Neuronal stem cell (in vitro differentiated cells): ENCODE measurements around the gene MIA2.

ENCODE experiments used
- DNase-seq: peaks from one replicate; pipeline ENCODE4 v3.0.0-alpha.2; 2013; ENCODE audit warnings: low spot score
- H2AFZ ChIP-seq: one replicate; pipeline ENCODE4 v1.6.1; 2013; ENCODE audit warnings: mild to moderate bottlenecking, low read length, inconsistent platforms
- H2AK5ac ChIP-seq: 2 replicates; pipeline ENCODE4 v1.6.1; 2013; ENCODE audit warnings: low read depth, mild to moderate bottlenecking, inconsistent platforms, low read length, moderate library complexity, mixed read lengths
- H2BK120ac ChIP-seq: 2 replicates; pipeline ENCODE4 v1.6.1; 2013; ENCODE audit warnings: low read depth, mild to moderate bottlenecking, inconsistent platforms, low read length, moderate library complexity, mixed read lengths
- H2BK12ac ChIP-seq: one replicate; pipeline ENCODE4 v1.6.1; 2013; ENCODE audit warnings: low read length, inconsistent platforms
- H2BK15ac ChIP-seq: 2 replicates; pipeline ENCODE4 v1.6.1; 2013; ENCODE audit warnings: mild to moderate bottlenecking, low read length, inconsistent platforms, mixed read lengths
- H2BK5ac ChIP-seq: one replicate; pipeline ENCODE4 v1.6.1; 2013; ENCODE audit warnings: inconsistent platforms, mild to moderate bottlenecking, low read length, moderate library complexity
- H3K14ac ChIP-seq: one replicate; pipeline ENCODE4 v1.6.1; 2013; ENCODE audit warnings: low read length, inconsistent platforms
- H3K18ac ChIP-seq: 2 replicates; pipeline ENCODE4 v1.6.1; 2013; ENCODE audit warnings: low read length, inconsistent platforms
- H3K23ac ChIP-seq: 2 replicates; pipeline ENCODE4 v1.6.1; 2013; ENCODE audit warnings: low read depth, mild to moderate bottlenecking, mixed read lengths, low read length, inconsistent platforms; ENCODE audit not compliant: poor library complexity
- H3K27ac ChIP-seq: replicated peaks from 3 replicates; pipeline ENCODE4 v1.5.1; 2013; ENCODE audit warnings: low read length, inconsistent platforms
- H3K27me3 ChIP-seq, 3 experiments: 2 replicates each; pipeline ENCODE4 v1.6.1; 2013; ENCODE audit warnings: low read length in 3 of 3, mild to moderate bottlenecking in 2 of 3, inconsistent platforms in 1 of 3, low read depth in 1 of 3, mixed read lengths in 1 of 3, moderate library complexity in 1 of 3; ENCODE audit not compliant: control insufficient read depth in 3 of 3, insufficient read depth in 3 of 3
- H3K36me3 ChIP-seq, 2 donors: replicated peaks in 1 of 2; 2 replicates each; pipeline ENCODE4 v1.6.1; 2013; ENCODE audit warnings: low read length in 2 of 2; ENCODE audit not compliant: control insufficient read depth in 2 of 2, insufficient read depth in 2 of 2
- H3K4ac ChIP-seq: 2 replicates; pipeline ENCODE4 v1.6.1; 2013; ENCODE audit warnings: inconsistent platforms, mild to moderate bottlenecking, low read length, moderate library complexity
- H3K4me1 ChIP-seq, 2 donors: 1 replicate in 1 of 2; 2 replicates in 1 of 2; pipeline ENCODE4 v1.6.1; 2013; ENCODE audit warnings: low read length in 2 of 2, low read depth in 1 of 2; ENCODE audit not compliant: control insufficient read depth in 2 of 2, insufficient read depth in 1 of 2
- H3K4me2 ChIP-seq: one replicate; pipeline ENCODE4 v1.6.1; 2013; ENCODE audit warnings: mild to moderate bottlenecking, low read length, inconsistent platforms; ENCODE audit not compliant: insufficient read depth, poor library complexity, severe bottlenecking
- H3K4me3 ChIP-seq, 2 donors: 2 replicates each; pipeline ENCODE4 v1.5.1; 2013; ENCODE audit warnings: low read length in 2 of 2, mild to moderate bottlenecking in 2 of 2, inconsistent platforms in 1 of 2, moderate library complexity in 1 of 2
- H3K79me1 ChIP-seq: one replicate; pipeline ENCODE4 v1.6.1; 2013; ENCODE audit warnings: low read depth, mild to moderate bottlenecking, inconsistent platforms, low read length, moderate library complexity
- H3K9ac ChIP-seq: one replicate; pipeline ENCODE4 v1.6.1; 2013; ENCODE audit warnings: mild to moderate bottlenecking, low read depth, low read length, inconsistent platforms; ENCODE audit not compliant: poor library complexity
- H3K9me3 ChIP-seq, 2 donors: replicated peaks in 1 of 2; 2 replicates each; pipeline versions ENCODE3 to v1.6.1; 2013; ENCODE audit warnings: low read length in 2 of 2, mild to moderate bottlenecking in 2 of 2, inconsistent platforms in 1 of 2, low read depth in 1 of 2, mixed read lengths in 1 of 2, moderate library complexity in 1 of 2; ENCODE audit not compliant: control insufficient read depth in 2 of 2, insufficient read depth in 1 of 2
- H4K8ac ChIP-seq: one replicate; pipeline ENCODE4 v1.6.1; 2013; ENCODE audit warnings: low read depth, mild to moderate bottlenecking, inconsistent platforms, low read length, moderate library complexity
- H4K91ac ChIP-seq: one replicate; pipeline ENCODE4 v1.6.1; 2013; ENCODE audit warnings: low read length, low read depth, mild to moderate bottlenecking, inconsistent platforms; ENCODE audit not compliant: poor library complexity
- WGBS, 2 donors: extraction: QIAGEN DNeasy Blood & Tissue Kit; methylation state at CpG; one replicate each; pipeline ENCODE4 v1.1.7; 2013; ENCODE audit warnings: missing lambda C conversion rate in 2 of 2, mixed read lengths in 1 of 2; ENCODE audit not compliant: insufficient read length in 2 of 2, insufficient replicate concordance in 1 of 2; ENCODE audit errors: extremely low coverage in 2 of 2; 5-methylcytosine and 5-hydroxymethylcytosine counted together

MIA2 gene

GRCh38 chr14:39383741-39384140 is 150.0 kb downstream of the MIA2 start:
- no peaks in the 10 kb centered on the region for H3K36me3 ChIP-seq
- no CpG with 5 or more reads among the region's 1 CpG for WGBS, 2 donors

GRCh38 chr14:39384177-39384576 is 150.5 kb downstream of the MIA2 start:
- Histone ChIP-seq H3K14ac (no peak overlapping the region), H2BK15ac (no peak overlapping the region), H2BK5ac (no peak overlapping the region), H2BK12ac (no peak overlapping the region), H3K4me3 (no peak overlapping the region), H3K23ac (no peak overlapping the region), H4K8ac (no peak overlapping the region), H3K79me1 (no peaks in the 10 kb centered on the region), H3K4me2 (no peak overlapping the region), H3K18ac (no peak overlapping the region), H2BK120ac (no peak overlapping the region), H4K91ac (no peak overlapping the region), H3K27me3 (no peaks in the 10 kb centered on the region), H3K36me3 (no peaks in the 10 kb centered on the region), H3K9ac (no peak overlapping the region), H3K9me3 (no peaks in the 10 kb centered on the region), H2AK5ac (no peak overlapping the region), H2AFZ (no peak overlapping the region), H3K4me1 (no peaks in the 10 kb centered on the region), H3K4ac (no peak overlapping the region), H3K27ac (no peak overlapping the region)
- DNase-seq: no peak
- WGBS, 2 donors: no CpG with 5 or more reads among the region's 4 CpGs

More at GRCh38 chr14:39383741-39384140, 150.0 kb downstream of the MIA2 start:
- Histone ChIP-seq H3K27ac (no peak overlapping the region), H3K79me1 (no peaks in the 10 kb centered on the region), H3K27me3 (no peaks in the 10 kb centered on the region), H2BK120ac (no peak overlapping the region), H4K91ac (no peak overlapping the region), H3K4me3 (no peak overlapping the region), H2AK5ac (no peak overlapping the region), H3K23ac (no peak overlapping the region), H3K9me3 (no peaks in the 10 kb centered on the region), H3K4ac (no peak overlapping the region), H2BK5ac (no peak overlapping the region), H2BK15ac (no peak overlapping the region), H2AFZ (no peak overlapping the region), H3K4me1 (no peaks in the 10 kb centered on the region), H2BK12ac (no peak overlapping the region), H3K4me2 (no peak overlapping the region), H3K14ac (no peak overlapping the region), H3K18ac (no peak overlapping the region), H3K9ac (no peak overlapping the region), H4K8ac (no peak overlapping the region)
- DNase-seq: no peak

- no peak overlapping the region for H3K23ac ChIP-seq
- no peak overlapping the region for H3K9ac ChIP-seq
- H2BK120ac ChIP-seq: no peak overlapping the region
- no CpG with 5 or more reads among the region's 1 CpG for WGBS, 2 donors
- no peak overlapping the region for H3K4ac ChIP-seq
- H3K18ac ChIP-seq: no peak overlapping the region
- H3K27me3 ChIP-seq: no peaks in the 10 kb centered on the region
- no peak overlapping the region for H4K8ac ChIP-seq
- no peak overlapping the region for H4K91ac ChIP-seq
- H2AK5ac ChIP-seq: no peak overlapping the region
- H2BK15ac ChIP-seq: no peak overlapping the region
- no peaks in the 10 kb centered on the region for H3K79me1 ChIP-seq
- no peak overlapping the region for H2BK5ac ChIP-seq
- no peak overlapping the region for H3K27ac ChIP-seq
- H2AFZ ChIP-seq: no peak overlapping the region
- H3K4me2 ChIP-seq: no peak overlapping the region
- H3K4me3 ChIP-seq: no peak overlapping the region
- no peak overlapping the region for H3K14ac ChIP-seq
- no peak overlapping the region for H2BK12ac ChIP-seq
- peaks cover 2 to 18% of the 10 kb centered on the region in 2 donors for H3K36me3 ChIP-seq
- no peaks in the 10 kb centered on the region for H3K9me3 ChIP-seq
- no peaks in the 10 kb centered on the region for H3K4me1 ChIP-seq
- DNase-seq: no peak
These were observed 159.6 kb downstream of the MIA2 start for GRCh38 chr14:39393289-39393688.

GRCh38 chr14:39395555-39396254 is 162.0 kb downstream of the MIA2 start:
- Histone ChIP-seq H2BK120ac (no peak overlapping the region), H3K23ac (no peak overlapping the region), H3K18ac (no peak overlapping the region), H3K14ac (no peak overlapping the region), H3K27me3 (no peaks in the 10 kb centered on the region), H3K9me3 (peaks cover 0 to 2% of the 10 kb centered on the region in 2 donors), H3K4me2 (no peak overlapping the region), H3K27ac (no peak overlapping the region), H2AFZ (no peak overlapping the region), H2BK12ac (no peak overlapping the region), H3K9ac (no peak overlapping the region), H3K4me1 (peaks cover 0 to 3% of the 10 kb centered on the region in 2 donors), H4K8ac (no peak overlapping the region), H2BK15ac (no peak overlapping the region), H3K4me3 (no peak overlapping the region), H2BK5ac (no peak overlapping the region), H2AK5ac (no peak overlapping the region), H3K4ac (no peak overlapping the region), H3K36me3 (peaks cover 5 to 28% of the 10 kb centered on the region in 2 donors), H3K79me1 (no peaks in the 10 kb centered on the region), H4K91ac (no peak overlapping the region)
- DNase-seq: no peak
- no CpG with 5 or more reads among the region's 4 CpGs for WGBS, 2 donors
